NCI-H2171 treated with DMSO at 0.1 percent for 48 hours (cell line): ENCODE data around the gene USP21.
"Not testable (repeated sequence)": the region's sequence is repeated elsewhere in the genome, so short reads cannot be mapped to it uniquely, and the experiment has no call there.

Experiments used
- DNase-seq: peaks from one replicate; lab custom pipeline; 2025; lab: John Stamatoyannopoulos, UW

The USP21 gene

GRCh38 chr1:161159087-161159912 is at the start of gene USP21:
USP21 (plus strand) TSS chr1:161159500; CDS start chr1:161160641, 1,141 bp downstream.
- DNase-seq: peak; percentile 89

GRCh38 chr1:161111117-161111516 is 48.2 kb upstream of the USP21 start:
- DNase-seq: no peak

GRCh38 chr1:161111527-161111926 is 47.8 kb upstream of the USP21 start:
- DNase-seq: no peak

GRCh38 chr1:161113915-161114314 is 45.4 kb upstream of the USP21 start:
- no peak for DNase-seq

- DNase-seq: no peak
Observed at GRCh38 chr1:161114556-161114955, 44.7 kb upstream of the USP21 start.

- DNase-seq: no peak
Observed at GRCh38 chr1:161115132-161115711, 44.1 kb upstream of the USP21 start.

GRCh38 chr1:161115961-161116360 is 43.3 kb upstream of the USP21 start:
- DNase-seq: not testable (repeated sequence)

GRCh38 chr1:161117759-161118581 is 41.3 kb upstream of the USP21 start, which contains the start of the genes NIT1 and PFDN2:
NIT1 (plus strand) TSS chr1:161118105; CDS start chr1:161118177, 72 bp downstream.
PFDN2 (minus strand) TSS chr1:161118037; CDS start chr1:161118026, 11 bp downstream.
- DNase-seq: peak; percentile 83

GRCh38 chr1:161119092-161119903 is 40.0 kb upstream of the USP21 start:
- no peak for DNase-seq

- DNase-seq: no peak
Observed at GRCh38 chr1:161121042-161121650, 38.2 kb upstream of the USP21 start.

- no peak for DNase-seq
Observed at GRCh38 chr1:161121834-161122233, 37.5 kb upstream of the USP21 start.

- no peak for DNase-seq
Observed at GRCh38 chr1:161122967-161123366, 36.3 kb upstream of the USP21 start.

- DNase-seq: no peak
Observed at GRCh38 chr1:161127649-161128048, 31.7 kb upstream of the USP21 start.

- no peak for DNase-seq
Observed at GRCh38 chr1:161128591-161129420, 30.5 kb upstream of the USP21 start.

GRCh38 chr1:161130266-161130665 is 29.0 kb upstream of the USP21 start:
- DNase-seq: no peak

- no peak for DNase-seq
Observed at GRCh38 chr1:161131523-161132409, 27.5 kb upstream of the USP21 start.

- peak; percentile 98 for DNase-seq
Observed at GRCh38 chr1:161132410-161133219, 26.7 kb upstream of the USP21 start, which contains the start of gene DEDD. DEDD (minus strand) TSS chr1:161132667; CDS start chr1:161124462, 8,205 bp downstream.

- DNase-seq: no peak
Observed at GRCh38 chr1:161133220-161133740, 26.0 kb upstream of the USP21 start.
